Measurements from ENCODE around the gene SERINC2.

DNA sequence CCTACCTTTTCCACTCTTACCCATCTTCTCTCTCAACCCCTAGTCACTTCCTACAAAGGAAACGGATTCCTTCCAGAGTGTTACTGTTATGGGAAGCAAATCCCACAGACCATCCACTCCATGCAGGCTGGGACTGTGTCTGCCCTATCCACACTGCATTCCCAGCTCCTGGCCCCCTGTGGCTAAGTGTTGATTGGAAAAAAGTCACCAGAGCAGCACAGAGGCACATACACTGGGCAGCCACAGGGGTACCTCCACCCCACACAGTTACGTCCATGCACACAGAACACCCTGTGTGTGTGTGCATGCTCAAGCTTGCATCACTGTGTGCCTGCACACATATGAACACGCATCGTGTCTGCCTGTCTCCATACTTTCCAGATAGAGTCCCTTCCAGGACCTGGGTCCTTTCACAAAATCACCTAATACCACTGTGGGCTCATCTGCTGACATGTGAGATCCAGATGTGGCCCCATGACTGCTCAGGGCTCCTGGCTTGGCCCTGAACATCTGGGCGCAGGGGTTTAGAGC, 4.2 kb upstream of the SERINC2 start:
- no peak for TF ChIP-seq POLR2A (IDR thresholded peaks at IDR 0.05; ENCODE audit: low read depth, low read length)
- TF ChIP-seq STAT1 (conservative IDR thresholded peaks at IDR 0.05), result no peak
- TF ChIP-seq CREB1 (IDR thresholded peaks at IDR 0.05; ENCODE audit: low read depth), result no peak
